AG09309 (cell line): ENCODE data around the gene PARD3.

Source experiments
- DNase-seq: peaks from one replicate; pipeline ENCODE4 v3.0.0-alpha.2; 2010; ENCODE audit warnings: low read depth
- H3K4me3 ChIP-seq: 2 replicates; pipeline ENCODE4 v1.5.1; 2011; ENCODE audit warnings: mild to moderate bottlenecking, low read depth, low read length, moderate library complexity; ENCODE audit not compliant: control insufficient read depth
- CTCF ChIP-seq: IDR thresholded peaks from 2 replicates; pipeline ENCODE4 v1.5.1; 2011; ENCODE audit warnings: mild to moderate bottlenecking, low read depth, low read length, inconsistent platforms; ENCODE audit not compliant: insufficient read depth, control insufficient read depth; ENCODE audit errors: missing control alignments

PARD3 gene

GRCh38 chr10:34213193-34213804 is 601.8 kb downstream of the PARD3 start:
- no peak for DNase-seq
- TF ChIP-seq CTCF = no peak
- H3K4me3 ChIP-seq = no peak overlapping the region

GRCh38 chr10:34207343-34207742 is 607.8 kb downstream of the PARD3 start:
- TF ChIP-seq CTCF = no peak
- no peak for DNase-seq
- no peak overlapping the region for H3K4me3 ChIP-seq

GRCh38 chr10:34206935-34207268 is 608.2 kb downstream of the PARD3 start:
- no peak for TF ChIP-seq CTCF
- H3K4me3 ChIP-seq = no peak overlapping the region
- DNase-seq = no peak

- no peak for DNase-seq
- no peak overlapping the region for H3K4me3 ChIP-seq
- TF ChIP-seq CTCF = no peak
These were observed 608.8 kb downstream of the PARD3 start for GRCh38 chr10:34206078-34206934.

GRCh38 chr10:34205452-34205851 is 609.6 kb downstream of the PARD3 start:
- no peak for DNase-seq
- TF ChIP-seq CTCF = no peak
- H3K4me3 ChIP-seq = no peak overlapping the region

- no peak for DNase-seq
- no peak for TF ChIP-seq CTCF
- H3K4me3 ChIP-seq = no peak overlapping the region
These were observed 611.0 kb downstream of the PARD3 start for GRCh38 chr10:34203966-34204630.
